WTC11 (cell line): Measurements from ENCODE around the gene SNX9. TPM values are rescaled to one million over a fixed set of nuclear protein-coding genes. Genes with fewer than 3 reads are reported as not detected.

ENCODE experiments used
- ATAC-seq: fragments of 200-7000 bp; cut with Tn5 transposase; 2 replicates; pipeline ENCODE4 v1.10.0; 2021; ENCODE audit warnings: mild to moderate bottlenecking, moderate library complexity
- CTCF ChIA-PET: fragments of 300-600 bp; sonication (Branson Sonifier 250); formaldehyde crosslinking; loops from one replicate; lab custom pipeline; 2021; ENCODE audit warnings: antibody characterized with exemption; lab: Charles Lee
- POLR2A ChIA-PET: fragments of 350-600 bp; sonication (Branson Sonifier 250); formaldehyde crosslinking; loops from one replicate; lab custom pipeline; 2021; ENCODE audit warnings: antibody characterized with exemption; lab: Charles Lee
- DNase-seq: peaks from one replicate; pipeline ENCODE4 v3.0.0; 2021; ENCODE audit warnings: low spot score
- H3K27ac Mint-ChIP-seq: 2 replicates; pipeline ENCODE4 v1.8.0; 2021; ENCODE audit warnings: mixed read lengths
- H3K27me3 Mint-ChIP-seq: 2 replicates; pipeline ENCODE4 v1.8.0; 2021; ENCODE audit warnings: low read depth, mild to moderate bottlenecking, moderate library complexity, mixed read lengths
- H3K36me3 Mint-ChIP-seq: 2 replicates; pipeline ENCODE4 v1.8.0; 2021; ENCODE audit warnings: mixed read lengths
- H3K4me1 Mint-ChIP-seq: 2 replicates; pipeline ENCODE4 v1.8.0; 2022; ENCODE audit warnings: mixed read lengths
- H3K4me3 Mint-ChIP-seq: 2 replicates; pipeline ENCODE4 v1.8.0; 2021; ENCODE audit warnings: mild to moderate bottlenecking, moderate library complexity, mixed read lengths
- H3K9me3 Mint-ChIP-seq: 2 replicates; pipeline ENCODE4 v1.8.0; 2021; ENCODE audit warnings: mixed read lengths
- CREM ChIP-seq: sonication (generic); formaldehyde crosslinking; IDR thresholded peaks from 2 replicates; pipeline ENCODE4 v1.8.1; 2022; ENCODE audit warnings: mild to moderate bottlenecking, missing genetic modification reagents, moderate library complexity
- EMX1 ChIP-seq: fragments of 250-450 bp; sonication (Bioruptor Pico); IDR thresholded peaks from 2 replicates; pipeline ENCODE4 v1.8.0; 2021; ENCODE audit warnings: mild to moderate bottlenecking
- FOXJ3 ChIP-seq: sonication (generic); formaldehyde crosslinking; IDR thresholded peaks from 2 replicates; pipeline ENCODE4 v1.9.0; 2021; ENCODE audit warnings: missing genetic modification reagents, mild to moderate bottlenecking, borderline replicate concordance
- GRHL2 ChIP-seq: fragments of 250-450 bp; sonication (Bioruptor Pico); IDR thresholded peaks from 2 replicates; pipeline ENCODE4 v1.8.0; 2022; ENCODE audit warnings: mild to moderate bottlenecking, moderate library complexity; ENCODE audit not compliant: insufficient replicate concordance, severe bottlenecking
- HMGXB4 ChIP-seq: sonication (generic); formaldehyde crosslinking; IDR thresholded peaks from 2 replicates; pipeline ENCODE4 v1.8.1; 2023; ENCODE audit warnings: mild to moderate bottlenecking, moderate library complexity, missing genetic modification reagents
- IRF1 ChIP-seq: sonication (generic); formaldehyde crosslinking; IDR thresholded peaks from 2 replicates; pipeline ENCODE4 v1.8.0; 2023; ENCODE audit warnings: missing genetic modification reagents
- JUN ChIP-seq: sonication (generic); formaldehyde crosslinking; IDR thresholded peaks from 2 replicates; pipeline ENCODE4 v1.8.0; 2023; ENCODE audit warnings: mild to moderate bottlenecking, missing genetic modification reagents
- MXD4 ChIP-seq: fragments of 250-450 bp; sonication (Bioruptor Pico); IDR thresholded peaks from 2 replicates; pipeline ENCODE4 v1.8.0; 2021; ENCODE audit warnings: mild to moderate bottlenecking, moderate library complexity, borderline replicate concordance
- RORB ChIP-seq: fragments of 250-450 bp; sonication (Bioruptor Pico); IDR thresholded peaks from 2 replicates; pipeline ENCODE4 v1.9.0; 2021; ENCODE audit warnings: mild to moderate bottlenecking
- ZNF138 ChIP-seq: sonication (generic); formaldehyde crosslinking; conservative IDR thresholded peaks from 2 replicates; pipeline ENCODE4 v1.8.1; 2022; ENCODE audit warnings: mild to moderate bottlenecking, moderate library complexity, missing genetic modification reagents
- ZSCAN18 ChIP-seq: fragments of 250-450 bp; sonication (Bioruptor Pico); IDR thresholded peaks from 2 replicates; pipeline ENCODE4 v2.1.2; 2022; ENCODE audit warnings: mild to moderate bottlenecking, moderate library complexity
- total RNA-seq: library from RNA; stranded (reverse); gene quantifications from 3 replicates; pipeline ENCODE4 v1.2.3, GENCODE V29; 2021
- TF ChIP-seq, protein P1 (sequence below): sonication (generic); formaldehyde crosslinking; IDR thresholded peaks from 2 replicates; pipeline ENCODE4 v1.8.1; 2023; ENCODE audit warnings: mild to moderate bottlenecking, missing genetic modification reagents, borderline replicate concordance
- TF ChIP-seq, protein P2 (sequence below): sonication (generic); formaldehyde crosslinking; IDR thresholded peaks from 2 replicates; pipeline ENCODE4 v1.8.0; 2022; ENCODE audit warnings: missing genetic modification reagents
- TF ChIP-seq, protein P3 (sequence below): sonication (generic); formaldehyde crosslinking; IDR thresholded peaks from 2 replicates; pipeline ENCODE4 v1.8.0; 2023; ENCODE audit warnings: missing genetic modification reagents, mild to moderate bottlenecking, borderline replicate concordance

SNX9 gene
- total RNA-seq, 1 experiment from 2014 or later: 35.0 TPM

GRCh38 chr6:157859775-157860504 is 36.9 kb downstream of the SNX9 start:
- Mint-ChIP-seq H3K27me3 (no peaks in the 10 kb centered on the region), H3K4me1 (peaks cover 53% of the 10 kb centered on the region), H3K9me3 (no peaks in the 10 kb centered on the region), H3K36me3 (no peaks in the 10 kb centered on the region), H3K27ac (no peak overlapping the region), H3K4me3 (no peak overlapping the region)
- CTCF ChIA-PET: interaction anchor here (3.9 kb wide), 1 partner anchor 13 kb away, joined by 18 read pairs; no protein-coding TSS in a partner anchor
- no peak for DNase-seq
- TF ChIP-seq RORB (no peak), IRF1 (no peak)
- POLR2A ChIA-PET: no interaction called here
- no peak for ATAC-seq

GRCh38 chr6:157860505-157860991 is 37.5 kb downstream of the SNX9 start:
- ATAC-seq: no peak
- H3K4me3 Mint-ChIP-seq: no peak overlapping the region
- CTCF ChIA-PET: interaction anchor here (3.9 kb wide), 1 partner anchor 12 kb away, joined by 18 read pairs; no protein-coding TSS in a partner anchor
- no peak for DNase-seq
- TF ChIP-seq GRHL2 (CRISPR knock-in tag): no peak
- TF ChIP-seq MXD4 (CRISPR knock-in tag): no peak
- TF ChIP-seq JUN (CRISPR knock-in tag): no peak
- TF ChIP-seq ZNF138 (CRISPR knock-in tag): no peak
- no peak for TF ChIP-seq EMX1 (CRISPR knock-in tag)
- TF ChIP-seq, all 79 proteins: peak for 0
- Mint-ChIP-seq H3K4me1 (peaks cover 49% of the 10 kb centered on the region), H3K36me3 (no peaks in the 10 kb centered on the region), H3K9me3 (no peaks in the 10 kb centered on the region), H3K27me3 (no peaks in the 10 kb centered on the region), H3K27ac (peak overlapping the region; percentile 51; the same call in 1 of the 2 replicates)
- POLR2A ChIA-PET: no interaction called here

DNA sequence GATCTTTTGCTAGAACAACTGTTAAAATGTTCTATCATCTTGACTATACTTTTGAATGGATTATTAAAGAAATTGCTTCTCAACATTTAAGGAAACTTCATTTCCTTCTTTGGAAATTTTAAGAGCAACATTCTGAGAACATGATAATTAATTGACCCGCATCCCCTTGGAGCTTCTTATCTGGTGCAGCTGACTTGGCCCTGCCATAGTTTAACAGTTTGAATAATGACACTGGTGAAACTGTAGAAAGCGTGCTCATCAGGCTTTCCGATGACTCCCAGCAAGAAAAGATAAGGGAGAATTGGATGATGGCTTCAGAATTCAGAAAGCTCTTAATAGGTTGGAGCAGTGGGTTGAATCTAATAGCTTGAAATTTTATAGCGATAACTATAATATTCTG is 38.1 kb downstream of the SNX9 start:
- ChIA-PET CTCF (interaction anchor here (3.9 kb wide), 1 partner anchor 12 kb away, joined by 18 read pairs; no protein-coding TSS in a partner anchor), POLR2A (no interaction called here)
- H3K9me3 Mint-ChIP-seq: no peaks in the 10 kb centered on the region
- no peaks in the 10 kb centered on the region for H3K36me3 Mint-ChIP-seq
- no peak overlapping the region for H3K4me3 Mint-ChIP-seq
- peaks cover 48% of the 10 kb centered on the region for H3K4me1 Mint-ChIP-seq
- DNase-seq (no peak), ATAC-seq (no peak)
- peak overlapping the region; percentile 58; the same call in 1 of the 2 replicates for H3K27ac Mint-ChIP-seq
- H3K27me3 Mint-ChIP-seq: no peaks in the 10 kb centered on the region
- TF ChIP-seq, protein P1, sequence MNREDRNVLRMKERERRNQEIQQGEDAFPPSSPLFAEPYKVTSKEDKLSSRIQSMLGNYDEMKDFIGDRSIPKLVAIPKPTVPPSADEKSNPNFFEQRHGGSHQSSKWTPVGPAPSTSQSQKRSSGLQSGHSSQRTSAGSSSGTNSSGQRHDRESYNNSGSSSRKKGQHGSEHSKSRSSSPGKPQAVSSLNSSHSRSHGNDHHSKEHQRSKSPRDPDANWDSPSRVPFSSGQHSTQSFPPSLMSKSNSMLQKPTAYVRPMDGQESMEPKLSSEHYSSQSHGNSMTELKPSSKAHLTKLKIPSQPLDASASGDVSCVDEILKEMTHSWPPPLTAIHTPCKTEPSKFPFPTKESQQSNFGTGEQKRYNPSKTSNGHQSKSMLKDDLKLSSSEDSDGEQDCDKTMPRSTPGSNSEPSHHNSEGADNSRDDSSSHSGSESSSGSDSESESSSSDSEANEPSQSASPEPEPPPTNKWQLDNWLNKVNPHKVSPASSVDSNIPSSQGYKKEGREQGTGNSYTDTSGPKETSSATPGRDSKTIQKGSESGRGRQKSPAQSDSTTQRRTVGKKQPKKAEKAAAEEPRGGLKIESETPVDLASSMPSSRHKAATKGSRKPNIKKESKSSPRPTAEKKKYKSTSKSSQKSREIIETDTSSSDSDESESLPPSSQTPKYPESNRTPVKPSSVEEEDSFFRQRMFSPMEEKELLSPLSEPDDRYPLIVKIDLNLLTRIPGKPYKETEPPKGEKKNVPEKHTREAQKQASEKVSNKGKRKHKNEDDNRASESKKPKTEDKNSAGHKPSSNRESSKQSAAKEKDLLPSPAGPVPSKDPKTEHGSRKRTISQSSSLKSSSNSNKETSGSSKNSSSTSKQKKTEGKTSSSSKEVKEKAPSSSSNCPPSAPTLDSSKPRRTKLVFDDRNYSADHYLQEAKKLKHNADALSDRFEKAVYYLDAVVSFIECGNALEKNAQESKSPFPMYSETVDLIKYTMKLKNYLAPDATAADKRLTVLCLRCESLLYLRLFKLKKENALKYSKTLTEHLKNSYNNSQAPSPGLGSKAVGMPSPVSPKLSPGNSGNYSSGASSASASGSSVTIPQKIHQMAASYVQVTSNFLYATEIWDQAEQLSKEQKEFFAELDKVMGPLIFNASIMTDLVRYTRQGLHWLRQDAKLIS (CRISPR knock-in tag): no peak
- TF ChIP-seq CREM (CRISPR knock-in tag): no peak
- TF ChIP-seq, protein P2, sequence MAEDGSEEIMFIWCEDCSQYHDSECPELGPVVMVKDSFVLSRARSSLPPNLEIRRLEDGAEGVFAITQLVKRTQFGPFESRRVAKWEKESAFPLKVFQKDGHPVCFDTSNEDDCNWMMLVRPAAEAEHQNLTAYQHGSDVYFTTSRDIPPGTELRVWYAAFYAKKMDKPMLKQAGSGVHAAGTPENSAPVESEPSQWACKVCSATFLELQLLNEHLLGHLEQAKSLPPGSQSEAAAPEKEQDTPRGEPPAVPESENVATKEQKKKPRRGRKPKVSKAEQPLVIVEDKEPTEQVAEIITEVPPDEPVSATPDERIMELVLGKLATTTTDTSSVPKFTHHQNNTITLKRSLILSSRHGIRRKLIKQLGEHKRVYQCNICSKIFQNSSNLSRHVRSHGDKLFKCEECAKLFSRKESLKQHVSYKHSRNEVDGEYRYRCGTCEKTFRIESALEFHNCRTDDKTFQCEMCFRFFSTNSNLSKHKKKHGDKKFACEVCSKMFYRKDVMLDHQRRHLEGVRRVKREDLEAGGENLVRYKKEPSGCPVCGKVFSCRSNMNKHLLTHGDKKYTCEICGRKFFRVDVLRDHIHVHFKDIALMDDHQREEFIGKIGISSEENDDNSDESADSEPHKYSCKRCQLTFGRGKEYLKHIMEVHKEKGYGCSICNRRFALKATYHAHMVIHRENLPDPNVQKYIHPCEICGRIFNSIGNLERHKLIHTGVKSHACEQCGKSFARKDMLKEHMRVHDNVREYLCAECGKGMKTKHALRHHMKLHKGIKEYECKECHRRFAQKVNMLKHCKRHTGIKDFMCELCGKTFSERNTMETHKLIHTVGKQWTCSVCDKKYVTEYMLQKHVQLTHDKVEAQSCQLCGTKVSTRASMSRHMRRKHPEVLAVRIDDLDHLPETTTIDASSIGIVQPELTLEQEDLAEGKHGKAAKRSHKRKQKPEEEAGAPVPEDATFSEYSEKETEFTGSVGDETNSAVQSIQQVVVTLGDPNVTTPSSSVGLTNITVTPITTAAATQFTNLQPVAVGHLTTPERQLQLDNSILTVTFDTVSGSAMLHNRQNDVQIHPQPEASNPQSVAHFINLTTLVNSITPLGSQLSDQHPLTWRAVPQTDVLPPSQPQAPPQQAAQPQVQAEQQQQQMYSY (CRISPR knock-in tag): no peak
- TF ChIP-seq FOXJ3 (CRISPR knock-in tag): no peak
- TF ChIP-seq, protein P3, sequence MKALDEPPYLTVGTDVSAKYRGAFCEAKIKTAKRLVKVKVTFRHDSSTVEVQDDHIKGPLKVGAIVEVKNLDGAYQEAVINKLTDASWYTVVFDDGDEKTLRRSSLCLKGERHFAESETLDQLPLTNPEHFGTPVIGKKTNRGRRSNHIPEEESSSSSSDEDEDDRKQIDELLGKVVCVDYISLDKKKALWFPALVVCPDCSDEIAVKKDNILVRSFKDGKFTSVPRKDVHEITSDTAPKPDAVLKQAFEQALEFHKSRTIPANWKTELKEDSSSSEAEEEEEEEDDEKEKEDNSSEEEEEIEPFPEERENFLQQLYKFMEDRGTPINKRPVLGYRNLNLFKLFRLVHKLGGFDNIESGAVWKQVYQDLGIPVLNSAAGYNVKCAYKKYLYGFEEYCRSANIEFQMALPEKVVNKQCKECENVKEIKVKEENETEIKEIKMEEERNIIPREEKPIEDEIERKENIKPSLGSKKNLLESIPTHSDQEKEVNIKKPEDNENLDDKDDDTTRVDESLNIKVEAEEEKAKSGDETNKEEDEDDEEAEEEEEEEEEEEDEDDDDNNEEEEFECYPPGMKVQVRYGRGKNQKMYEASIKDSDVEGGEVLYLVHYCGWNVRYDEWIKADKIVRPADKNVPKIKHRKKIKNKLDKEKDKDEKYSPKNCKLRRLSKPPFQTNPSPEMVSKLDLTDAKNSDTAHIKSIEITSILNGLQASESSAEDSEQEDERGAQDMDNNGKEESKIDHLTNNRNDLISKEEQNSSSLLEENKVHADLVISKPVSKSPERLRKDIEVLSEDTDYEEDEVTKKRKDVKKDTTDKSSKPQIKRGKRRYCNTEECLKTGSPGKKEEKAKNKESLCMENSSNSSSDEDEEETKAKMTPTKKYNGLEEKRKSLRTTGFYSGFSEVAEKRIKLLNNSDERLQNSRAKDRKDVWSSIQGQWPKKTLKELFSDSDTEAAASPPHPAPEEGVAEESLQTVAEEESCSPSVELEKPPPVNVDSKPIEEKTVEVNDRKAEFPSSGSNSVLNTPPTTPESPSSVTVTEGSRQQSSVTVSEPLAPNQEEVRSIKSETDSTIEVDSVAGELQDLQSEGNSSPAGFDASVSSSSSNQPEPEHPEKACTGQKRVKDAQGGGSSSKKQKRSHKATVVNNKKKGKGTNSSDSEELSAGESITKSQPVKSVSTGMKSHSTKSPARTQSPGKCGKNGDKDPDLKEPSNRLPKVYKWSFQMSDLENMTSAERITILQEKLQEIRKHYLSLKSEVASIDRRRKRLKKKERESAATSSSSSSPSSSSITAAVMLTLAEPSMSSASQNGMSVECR (CRISPR knock-in tag): no peak
- TF ChIP-seq HMGXB4 (CRISPR knock-in tag): no peak
- no peak for TF ChIP-seq ZSCAN18
